Smooth muscle cell (in vitro differentiated cells): ENCODE data around the gene ABR. TPM values are rescaled to one million over a fixed set of nuclear protein-coding genes. Genes with fewer than 3 reads are reported as not detected.

ENCODE experiments used
- DNase-seq: peaks from one replicate; lab custom pipeline; 2025; ENCODE audit not compliant: unreplicated experiment; lab: John Stamatoyannopoulos, UW
- H2AFZ ChIP-seq: fragments of 200-600 bp; sonication (generic); 2 replicates; pipeline ENCODE4 v1.6.0; 2016; ENCODE audit warnings: antibody characterized with exemption, low read depth, mild to moderate bottlenecking
- H3F3A ChIP-seq: fragments of 200-600 bp; sonication (generic); 2 replicates; pipeline ENCODE4 v1.6.0; 2017; ENCODE audit warnings: antibody characterized with exemption, low read depth
- H3K27ac ChIP-seq: fragments of 200-600 bp; sonication (generic); 2 replicates; pipeline ENCODE4 v1.5.1; 2016; ENCODE audit warnings: low read depth, mild to moderate bottlenecking
- H3K27me3 ChIP-seq: fragments of 200-600 bp; sonication (generic); 2 replicates; pipeline ENCODE4 v1.6.1; 2016; ENCODE audit warnings: low read depth, mild to moderate bottlenecking
- H3K36me3 ChIP-seq: fragments of 200-600 bp; sonication (generic); 2 replicates; pipeline ENCODE4 v1.5.1; 2016; ENCODE audit warnings: low read depth
- H3K4me1 ChIP-seq: fragments of 200-600 bp; sonication (generic); 2 replicates; pipeline ENCODE4 v1.5.1; 2016; ENCODE audit warnings: low read depth
- H3K4me2 ChIP-seq: fragments of 200-600 bp; sonication (generic); 2 replicates; pipeline ENCODE4 v1.6.0; 2016; ENCODE audit warnings: mild to moderate bottlenecking
- H3K4me3 ChIP-seq: fragments of 200-600 bp; sonication (generic); 2 replicates; pipeline ENCODE4 v1.5.1; 2016; ENCODE audit warnings: mild to moderate bottlenecking
- H3K79me2 ChIP-seq: fragments of 200-600 bp; sonication (generic); 2 replicates; pipeline ENCODE4 v1.6.0; 2016; ENCODE audit warnings: low read depth, mild to moderate bottlenecking
- H3K9ac ChIP-seq: fragments of 200-600 bp; sonication (generic); 2 replicates; pipeline ENCODE4 v1.6.0; 2016; ENCODE audit warnings: low read depth
- H3K9me3 ChIP-seq: fragments of 200-600 bp; sonication (generic); replicated peaks from 2 replicates; pipeline ENCODE4 v1.5.1; 2016; ENCODE audit warnings: low read depth
- H4K20me1 ChIP-seq: fragments of 200-600 bp; sonication (generic); 2 replicates; pipeline ENCODE4 v1.6.0; 2016; ENCODE audit warnings: low read depth
- WGBS: methylation state at CpG from one replicate; pipeline ENCODE4 v1.1.7; 2016; ENCODE audit warnings: low lambda C conversion rate; 5-methylcytosine and 5-hydroxymethylcytosine counted together
- polyA plus RNA-seq: library from polyadenylated mRNA; unstranded; fragments of >200 nt; fragmentation: Nextera tagmentation; extraction: Ambion mirVana; gene quantifications from 2 replicates; pipeline ENCODE4 v1.2.1, GENCODE V29; 2016
- total RNA-seq: library from RNA; depleted of rRNA; stranded (reverse); fragments of >200 nt; gene quantifications from 2 replicates; pipeline ENCODE4 v1.2.3, GENCODE V29; 2014
- TF ChIP-seq, protein P1 (sequence below): fragments of 200-600 bp; sonication (generic); IDR thresholded peaks from 2 replicates; pipeline ENCODE4 v1.5.1; 2017; ENCODE audit warnings: borderline replicate concordance, mild to moderate bottlenecking, antibody characterized with exemption; ENCODE audit not compliant: insufficient read depth, poor library complexity, severe bottlenecking

Gene ABR
- 26.5 and 29.1 TPM in 2 replicates for total RNA-seq
- 16.1 and 23.3 TPM in 2 replicates for polyA plus RNA-seq

DNA sequence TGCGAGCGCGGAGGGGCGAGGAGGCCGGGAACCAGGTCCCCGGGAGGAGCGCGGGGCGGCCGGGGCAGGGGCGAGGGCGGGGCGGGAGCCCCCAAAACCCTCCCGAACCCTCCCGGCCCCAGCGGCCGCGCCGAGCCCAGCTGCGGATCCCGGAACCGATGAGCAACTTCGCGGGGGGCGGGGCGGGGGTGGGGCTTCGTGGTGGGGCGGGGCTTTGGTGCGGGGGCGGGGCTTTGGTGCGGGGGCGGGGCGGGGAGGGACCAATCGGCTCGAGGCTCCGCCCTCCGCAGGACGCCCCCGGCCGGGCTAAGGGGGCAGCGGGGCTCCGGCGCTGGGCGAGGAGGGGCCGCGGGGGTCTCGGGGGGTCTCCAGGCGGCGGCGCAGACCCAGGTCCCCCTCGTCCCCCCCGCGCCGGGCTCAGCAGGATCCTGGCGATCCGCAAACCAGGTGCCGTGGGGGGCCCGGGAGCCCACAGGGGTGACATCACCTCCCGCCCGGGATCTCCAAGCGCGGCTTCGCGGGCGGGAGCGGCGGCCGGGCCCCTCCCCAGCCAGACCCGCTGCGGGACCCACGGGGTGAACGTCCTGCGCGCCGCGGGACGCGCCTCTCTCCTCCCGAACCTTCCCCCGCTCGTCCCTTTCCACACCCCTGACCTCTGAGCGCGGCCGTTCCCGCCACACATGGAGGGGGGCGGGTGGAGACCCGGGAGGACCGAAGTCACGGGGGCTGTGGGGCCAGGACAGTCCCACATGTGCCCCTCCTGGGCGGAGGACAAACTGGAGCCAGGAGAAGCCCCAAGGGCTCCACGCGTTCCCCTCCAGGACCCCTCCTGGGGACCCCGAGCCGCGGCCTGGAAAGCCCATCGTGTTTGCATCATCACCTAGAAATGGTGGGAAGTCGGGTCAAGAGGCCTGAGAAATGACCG is at the start of gene ABR:
TSS of gene ABR (minus strand) at position 164 of the 925 bp plus-strand sequence. CDS start 254 bp downstream, outside the sequence.
- H3K27me3 ChIP-seq = no peaks in the 10 kb centered on the region
- peaks cover 8% of the 10 kb centered on the region for H3F3A ChIP-seq
- peak within 1 kb of the TSS; percentile 82 for H2AFZ ChIP-seq
- peak within 1 kb of the TSS; percentile 89 for H3K27ac ChIP-seq
- H3K4me1 ChIP-seq = peaks cover 8% of the 10 kb centered on the region
- H4K20me1 ChIP-seq = peaks cover 29% of the 10 kb centered on the region
- TF ChIP-seq, protein P1, sequence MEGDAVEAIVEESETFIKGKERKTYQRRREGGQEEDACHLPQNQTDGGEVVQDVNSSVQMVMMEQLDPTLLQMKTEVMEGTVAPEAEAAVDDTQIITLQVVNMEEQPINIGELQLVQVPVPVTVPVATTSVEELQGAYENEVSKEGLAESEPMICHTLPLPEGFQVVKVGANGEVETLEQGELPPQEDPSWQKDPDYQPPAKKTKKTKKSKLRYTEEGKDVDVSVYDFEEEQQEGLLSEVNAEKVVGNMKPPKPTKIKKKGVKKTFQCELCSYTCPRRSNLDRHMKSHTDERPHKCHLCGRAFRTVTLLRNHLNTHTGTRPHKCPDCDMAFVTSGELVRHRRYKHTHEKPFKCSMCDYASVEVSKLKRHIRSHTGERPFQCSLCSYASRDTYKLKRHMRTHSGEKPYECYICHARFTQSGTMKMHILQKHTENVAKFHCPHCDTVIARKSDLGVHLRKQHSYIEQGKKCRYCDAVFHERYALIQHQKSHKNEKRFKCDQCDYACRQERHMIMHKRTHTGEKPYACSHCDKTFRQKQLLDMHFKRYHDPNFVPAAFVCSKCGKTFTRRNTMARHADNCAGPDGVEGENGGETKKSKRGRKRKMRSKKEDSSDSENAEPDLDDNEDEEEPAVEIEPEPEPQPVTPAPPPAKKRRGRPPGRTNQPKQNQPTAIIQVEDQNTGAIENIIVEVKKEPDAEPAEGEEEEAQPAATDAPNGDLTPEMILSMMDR = no peak
- no peaks in the 10 kb centered on the region for H3K79me2 ChIP-seq
- H3K4me3 ChIP-seq = peak within 1 kb of the TSS; percentile 87
- 25% methylated on average over 17 of the region's 98 CpGs for WGBS
- no peaks in the 10 kb centered on the region for H3K9me3 ChIP-seq
- H3K9ac ChIP-seq = peak within 1 kb of the TSS; percentile 79
- H3K4me2 ChIP-seq = peak within 1 kb of the TSS; percentile 91
- no peaks in the 10 kb centered on the region for H3K36me3 ChIP-seq
- peak; percentile 72 for DNase-seq

DNA sequence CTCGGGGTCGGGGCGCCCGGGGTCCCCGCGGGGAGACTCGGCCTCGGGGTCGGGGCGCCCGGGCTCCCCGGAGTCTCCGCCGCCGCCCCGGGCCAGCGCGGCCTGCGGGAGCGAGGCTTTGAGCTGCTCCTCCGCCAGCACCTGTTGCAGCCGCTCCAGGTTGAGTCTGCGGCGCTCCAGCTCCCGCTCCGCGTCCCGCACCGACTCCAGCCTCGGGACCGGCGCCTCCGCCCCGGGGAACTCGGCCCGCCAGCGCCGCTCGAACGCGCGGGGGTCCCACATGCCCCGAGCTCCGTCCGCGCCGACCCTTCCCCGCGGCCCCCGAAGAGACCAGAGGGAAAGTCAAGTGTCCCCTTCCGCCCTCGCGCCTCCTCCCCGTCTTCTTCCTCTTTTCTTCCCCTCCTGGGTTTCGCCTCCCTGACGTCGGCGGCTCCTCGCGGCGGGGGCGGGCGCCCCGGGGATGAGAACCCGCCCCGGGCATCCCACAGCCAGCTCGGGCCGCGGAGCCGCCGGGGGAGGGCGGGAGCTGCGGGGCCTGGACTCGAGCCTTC is 49.6 kb upstream of the ABR start:
- no peaks in the 10 kb centered on the region for H4K20me1 ChIP-seq
- no peak overlapping the region for H3K27ac ChIP-seq
- no peak overlapping the region for H2AFZ ChIP-seq
- TF ChIP-seq, protein P1 = no peak
- peaks cover 4% of the 10 kb centered on the region for H3K4me1 ChIP-seq
- no peak for DNase-seq
- H3K36me3 ChIP-seq = no peaks in the 10 kb centered on the region
- H3K27me3 ChIP-seq = peaks cover 77% of the 10 kb centered on the region
- WGBS = 5% methylated on average over 19 of the region's 74 CpGs
- H3K9me3 ChIP-seq = no peaks in the 10 kb centered on the region
- H3K79me2 ChIP-seq = no peaks in the 10 kb centered on the region
- peak overlapping the region; percentile 55 for H3K4me3 ChIP-seq
- H3K4me2 ChIP-seq = peak overlapping the region; percentile 91
- H3K9ac ChIP-seq = no peak overlapping the region
- H3F3A ChIP-seq = no peaks in the 10 kb centered on the region

DNA sequence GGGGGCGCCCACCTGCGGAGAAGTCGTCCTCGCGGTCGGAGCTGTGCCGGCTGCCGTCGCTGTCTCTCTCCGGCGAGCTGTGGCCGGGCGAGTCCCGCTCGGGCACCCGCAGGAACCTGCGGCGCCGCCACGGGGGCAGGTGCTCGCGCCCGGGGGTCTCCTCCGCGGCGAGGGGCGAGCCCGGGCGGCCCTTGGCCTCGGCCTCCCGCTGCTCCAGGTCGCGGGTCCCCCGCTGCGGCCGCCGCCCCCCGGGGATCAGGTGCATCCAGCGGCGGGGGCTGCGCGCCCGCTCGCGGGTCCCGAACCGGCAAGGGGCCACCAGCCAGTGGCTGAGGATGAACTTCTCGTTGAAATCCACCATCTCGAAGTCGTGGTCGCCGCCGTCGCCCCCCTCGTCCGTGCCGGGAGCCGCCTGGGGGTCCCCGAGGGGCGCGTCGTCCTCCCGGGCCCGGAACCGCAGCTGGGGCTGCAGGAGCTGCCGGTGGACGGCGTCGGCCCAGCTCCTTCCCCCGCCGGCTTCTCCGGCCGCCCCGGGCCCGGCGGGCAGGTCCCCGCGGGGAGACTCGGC is 49.1 kb upstream of the ABR start:
- peaks cover 77% of the 10 kb centered on the region for H3K27me3 ChIP-seq
- no peaks in the 10 kb centered on the region for H3K9me3 ChIP-seq
- no peaks in the 10 kb centered on the region for H3K36me3 ChIP-seq
- H3K4me2 ChIP-seq = peak overlapping the region; percentile 91
- no peak overlapping the region for H2AFZ ChIP-seq
- no peak for DNase-seq
- no peak overlapping the region for H3K27ac ChIP-seq
- no peaks in the 10 kb centered on the region for H3F3A ChIP-seq
- H3K79me2 ChIP-seq = no peaks in the 10 kb centered on the region
- WGBS = 6% methylated on average over 60 of the region's 79 CpGs
- peak overlapping the region; percentile 55 for H3K4me3 ChIP-seq
- no peak overlapping the region for H3K9ac ChIP-seq
- H4K20me1 ChIP-seq = no peaks in the 10 kb centered on the region
- TF ChIP-seq, protein P1 = no peak
- H3K4me1 ChIP-seq = peaks cover 4% of the 10 kb centered on the region
